GM18873 (cell line): ENCODE results near the gene DYNLL1.
"Not testable (repeated sequence)": the region's sequence is repeated elsewhere in the genome, so short reads cannot be mapped to it uniquely, and the experiment has no call there.

Experiments
- ATAC-seq: cut with Tn5 transposase; IDR thresholded peaks from one replicate; pipeline ENCODE4 v1.9.1; 2021; ENCODE audit warnings: mild to moderate bottlenecking, moderate library complexity, moderate number of reproducible peaks; ENCODE audit not compliant: unreplicated experiment, low FRiP score

The DYNLL1 gene

GRCh38 chr12:120504587-120504986 is 8.7 kb downstream of the DYNLL1 start:
- ATAC-seq, result no peak

- ATAC-seq, result no peak
Observed at GRCh38 chr12:120508537-120508936, 12.6 kb downstream of the DYNLL1 start.

DNA sequence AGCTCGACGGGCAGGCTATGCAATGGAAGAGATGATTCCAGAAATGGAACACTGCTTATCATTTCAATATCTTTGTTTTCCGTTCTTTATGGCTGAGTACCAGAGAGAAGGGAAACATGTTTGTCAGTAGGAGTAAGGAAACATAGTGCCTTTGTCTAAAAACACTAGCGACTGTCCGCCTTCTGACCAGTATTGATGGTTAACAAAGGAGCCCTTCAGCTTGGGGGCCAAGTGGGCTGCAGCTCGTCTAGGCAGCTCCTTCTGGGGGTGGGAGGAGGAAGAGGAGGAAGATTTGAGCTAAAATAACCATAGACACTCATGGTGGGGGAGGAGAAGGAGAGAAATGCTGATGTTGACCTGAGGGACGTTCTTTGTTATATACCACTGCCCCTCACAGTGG is 18.1 kb downstream of the DYNLL1 start:
- no peak for ATAC-seq

DNA sequence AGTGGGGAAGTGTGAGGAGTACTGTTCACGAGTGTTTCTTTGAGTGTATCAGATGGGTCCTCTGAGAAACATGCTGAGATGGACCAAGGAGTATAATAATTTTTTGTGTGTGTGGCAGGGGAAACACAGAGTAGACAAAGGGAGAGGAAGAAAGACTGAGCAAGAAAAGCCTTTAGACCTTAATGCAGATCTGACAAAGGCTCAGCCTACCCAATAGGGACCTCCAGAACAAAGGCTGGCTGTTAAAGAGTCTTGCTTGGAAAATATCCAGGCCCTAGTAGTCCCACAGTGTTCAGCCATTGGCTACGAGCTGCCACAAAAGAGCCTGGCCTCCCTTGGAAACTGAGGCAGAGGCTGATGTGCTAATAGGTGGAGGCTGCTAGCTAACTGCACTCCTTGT is 19.6 kb downstream of the DYNLL1 start:
- no peak for ATAC-seq

- not testable (repeated sequence) for ATAC-seq
Observed at GRCh38 chr12:120519324-120519723, 23.4 kb downstream of the DYNLL1 start.

- no peak for ATAC-seq
Observed at GRCh38 chr12:120522568-120522967, 26.7 kb downstream of the DYNLL1 start.

- ATAC-seq, result peak; percentile 50
Observed at GRCh38 chr12:120528861-120529525, 33.1 kb downstream of the DYNLL1 start, which contains the start of gene COQ5. Gene COQ5, minus strand, starts transcription at chr12:120529158. Its CDS starts 17 bp downstream, at chr12:120529141.

- ATAC-seq, result no peak
Observed at GRCh38 chr12:120529641-120530417, 33.9 kb downstream of the DYNLL1 start.

- not testable (repeated sequence) for ATAC-seq
Observed at GRCh38 chr12:120530418-120530761, 34.5 kb downstream of the DYNLL1 start.

GRCh38 chr12:120532701-120533238 is 36.9 kb downstream of the DYNLL1 start:
- ATAC-seq, result no peak

DNA sequence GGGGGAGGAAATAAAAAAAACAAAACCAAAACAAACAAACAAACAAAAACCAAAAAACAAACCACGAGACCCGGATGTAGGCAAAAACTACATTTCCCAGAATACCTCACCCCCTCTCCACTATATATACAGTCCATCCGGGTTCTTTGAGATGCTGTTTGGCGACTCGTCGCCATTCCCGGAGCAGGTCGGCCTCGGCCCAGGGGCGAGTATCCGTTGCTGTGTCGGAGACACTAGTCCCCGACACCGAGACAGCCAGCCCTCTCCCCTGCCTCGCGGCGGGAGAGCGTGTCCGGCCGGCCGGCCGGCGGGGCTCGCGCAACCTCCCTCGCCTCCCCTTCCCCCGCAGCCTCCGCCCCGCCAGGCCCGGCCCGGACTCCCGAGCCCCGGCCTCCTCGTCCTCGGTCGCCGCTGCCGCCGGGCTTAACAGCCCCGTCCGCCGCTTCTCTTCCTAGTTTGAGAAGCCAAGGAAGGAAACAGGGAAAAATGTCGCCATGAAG is 38.3 kb downstream of the DYNLL1 start, which contains the start of gene RNF10:
Gene RNF10 (plus strand): TSS at position 154 of the 500 bp plus-strand sequence. CDS start 456 bp downstream, outside the sequence.
- peak; percentile 72 for ATAC-seq

DNA sequence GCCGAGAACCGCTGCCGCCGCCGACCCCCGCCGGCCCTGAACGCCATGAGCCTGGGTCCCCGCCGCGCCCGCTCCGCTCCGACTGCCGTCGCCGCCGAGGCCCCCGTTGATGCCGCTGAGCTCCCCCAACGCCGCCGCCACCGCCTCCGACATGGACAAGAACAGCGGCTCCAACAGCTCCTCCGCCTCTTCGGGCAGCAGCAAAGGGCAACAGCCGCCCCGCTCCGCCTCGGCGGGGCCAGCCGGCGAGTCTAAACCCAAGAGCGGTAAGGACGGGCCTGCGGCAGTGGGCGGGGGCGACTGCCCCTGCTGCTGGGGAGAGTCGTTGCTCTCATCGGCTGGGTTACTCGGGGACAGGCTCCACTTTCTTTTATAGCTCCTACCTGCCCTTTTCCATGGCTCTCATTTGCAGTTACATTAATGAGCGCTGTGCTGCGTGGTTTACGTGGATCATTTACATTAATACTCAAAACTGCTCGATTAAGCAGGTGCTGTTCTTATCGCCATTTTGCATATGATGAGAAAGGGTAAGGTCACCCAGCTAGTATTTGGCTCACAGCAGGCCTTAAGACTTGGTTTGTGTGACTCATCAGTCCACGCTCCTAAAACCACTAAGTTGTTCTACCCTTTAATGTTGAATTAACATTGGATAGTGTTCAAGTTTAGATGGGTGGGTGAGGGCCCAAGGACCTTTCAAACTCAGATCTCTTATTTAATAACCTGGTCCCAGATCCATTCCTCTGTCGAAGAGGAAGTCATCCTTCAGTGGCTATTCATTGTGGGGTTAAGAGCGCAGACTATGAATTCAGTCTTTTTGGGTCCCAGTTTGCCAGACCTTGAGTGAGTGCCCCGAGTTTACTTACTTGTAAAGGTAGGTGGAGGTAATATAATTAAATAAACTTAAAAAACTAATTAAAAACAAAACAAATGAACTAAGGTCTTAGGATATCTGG is 39.1 kb downstream of the DYNLL1 start:
- peak; percentile 14 for ATAC-seq

DNA sequence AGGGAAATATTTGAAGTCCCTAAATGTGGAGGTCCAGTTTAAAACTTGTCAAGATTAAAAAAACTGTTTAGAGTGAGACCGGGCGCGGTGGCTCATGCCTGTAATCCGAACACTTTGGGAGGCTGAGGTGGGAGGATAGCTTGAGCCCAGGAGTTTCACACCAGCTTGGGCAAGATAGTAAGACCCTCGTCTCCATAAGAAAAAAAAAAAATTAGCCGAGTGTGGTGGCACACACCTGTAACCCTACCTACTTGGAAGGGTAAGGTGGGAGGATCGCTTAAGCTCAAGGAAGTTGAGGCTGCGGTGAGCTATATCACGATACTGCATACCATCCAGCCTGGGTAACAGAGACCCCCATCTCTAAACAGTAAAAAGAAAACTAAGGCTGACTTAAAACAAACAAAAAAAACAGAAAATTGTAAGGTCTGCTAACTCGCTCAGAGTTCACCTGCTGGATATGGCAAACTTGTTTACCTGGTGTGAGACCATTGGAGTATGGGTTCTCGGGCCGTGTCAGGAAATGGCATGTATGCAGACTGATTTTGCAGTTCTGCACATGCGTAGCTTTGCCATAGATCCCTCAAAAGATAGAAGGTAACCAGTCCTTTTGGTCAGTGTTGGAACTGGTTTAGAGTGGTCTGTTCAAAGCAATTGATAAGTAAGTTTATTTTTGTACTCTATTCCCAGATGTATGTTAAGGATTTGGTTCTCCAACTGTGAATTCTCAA is 40.3 kb downstream of the DYNLL1 start:
- no peak for ATAC-seq

DNA sequence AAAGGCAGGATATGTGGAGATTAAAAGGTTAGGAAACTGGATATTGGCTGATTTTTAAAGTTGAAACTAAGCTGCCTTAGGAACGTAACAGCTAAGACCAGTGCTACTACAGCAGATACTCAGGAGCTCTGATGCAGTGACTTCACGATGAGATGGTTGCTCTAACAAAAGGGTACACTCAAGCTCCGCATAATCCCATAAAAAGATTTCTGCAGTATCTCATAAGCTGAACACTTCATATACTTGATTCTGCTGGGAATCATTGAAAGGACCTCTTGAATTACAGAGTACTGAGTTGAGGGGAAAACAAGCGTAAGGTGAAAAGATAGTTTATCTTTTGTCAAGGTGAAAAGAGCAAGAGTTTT is 41.9 kb downstream of the DYNLL1 start:
- ATAC-seq, result no peak

DNA sequence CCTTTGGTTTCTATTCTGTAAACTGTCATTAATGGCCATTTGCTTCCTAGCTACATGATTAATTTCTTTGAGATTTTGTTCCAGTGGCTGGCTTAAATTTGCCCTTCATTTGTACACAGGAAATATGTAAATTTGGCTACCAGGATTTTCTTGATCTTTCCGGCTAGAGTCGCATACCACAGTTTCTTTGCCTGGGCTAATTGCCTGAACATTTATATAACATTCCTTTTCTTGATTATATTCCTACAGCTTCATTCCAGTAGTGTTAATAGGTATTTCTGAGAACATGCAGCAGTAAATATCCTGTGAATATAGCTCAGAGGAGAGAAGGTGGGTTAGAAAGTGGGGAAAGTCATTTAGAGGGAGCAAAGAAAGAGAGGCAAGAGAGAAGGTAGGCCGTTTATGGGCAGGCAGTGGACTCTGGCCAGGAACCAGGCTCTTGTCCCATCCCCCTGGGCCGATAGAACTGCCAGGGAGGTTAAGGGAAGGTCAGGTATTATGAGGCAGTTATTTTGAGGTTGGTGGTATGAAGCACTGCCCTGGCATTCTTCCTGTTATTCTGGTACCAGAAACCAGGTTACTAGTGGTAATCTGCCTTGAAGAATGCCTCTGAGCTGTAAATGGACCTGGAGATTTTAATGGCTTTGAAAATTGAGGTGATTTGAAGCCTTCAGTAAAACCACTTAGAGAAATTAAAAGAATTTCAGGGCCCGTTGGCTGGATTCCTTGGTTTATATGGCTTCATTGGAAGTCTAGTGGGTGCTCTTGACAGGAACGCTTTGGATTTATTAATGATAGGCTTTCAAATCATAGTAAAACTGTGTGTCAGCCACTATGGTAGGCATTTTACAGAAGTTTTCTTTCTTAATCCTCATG is 42.6 kb downstream of the DYNLL1 start:
- no peak for ATAC-seq

- no peak for ATAC-seq
Observed at GRCh38 chr12:120539303-120539702, 43.4 kb downstream of the DYNLL1 start.

GRCh38 chr12:120540445-120540844 is 44.5 kb downstream of the DYNLL1 start:
- no peak for ATAC-seq

GRCh38 chr12:120542166-120542565 is 46.3 kb downstream of the DYNLL1 start:
- ATAC-seq, result no peak

- ATAC-seq, result no peak
Observed at GRCh38 chr12:120544691-120545090, 48.8 kb downstream of the DYNLL1 start.
